GM12892 (cell line): ENCODE measurements around the gene SPP1.

Source experiments
- POLR2A ChIP-seq: IDR thresholded peaks from 2 replicates; pipeline ENCODE4 v1.6.1; 2011; ENCODE audit warnings: low read depth, low read length, control low read depth
- POLR2AphosphoS5 ChIP-seq: IDR thresholded peaks from 2 replicates; pipeline ENCODE4 v1.6.1; 2011; ENCODE audit warnings: low read depth, low read length, control low read depth
- TAF1 ChIP-seq: IDR thresholded peaks from 2 replicates; pipeline ENCODE4 v1.6.1; 2011; ENCODE audit warnings: low read depth, mild to moderate bottlenecking, control low read depth, low read length, borderline replicate concordance

GRCh38 chr4:87930629-87931028 is 44.9 kb upstream of the SPP1 start:
- TF ChIP-seq POLR2A (no peak), POLR2AphosphoS5 (no peak), TAF1 (no peak)
